ENCODE results near the gene FKBP5.

DNA sequence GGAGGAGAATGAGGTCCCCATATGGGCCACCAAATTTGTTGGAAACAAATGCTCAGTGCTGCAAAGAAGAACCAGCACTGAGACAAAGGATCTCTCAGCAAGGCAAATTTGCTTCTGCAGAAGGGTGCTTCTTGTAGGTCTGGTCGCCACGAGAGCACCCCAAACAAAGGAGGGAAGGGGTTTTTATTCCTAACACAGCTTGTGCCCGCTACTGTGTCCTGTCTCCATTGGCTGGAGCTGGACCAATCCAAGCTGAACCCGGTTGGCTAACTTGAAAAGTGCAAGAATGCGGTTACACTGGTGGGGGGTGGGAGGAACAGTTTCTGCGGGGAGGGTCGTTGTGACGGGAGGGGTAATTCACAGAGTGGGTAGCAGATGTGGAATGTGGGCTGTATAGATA lies 121.9 kb downstream of the FKBP5 start:
- TF ChIP-seq POLR2A (IDR thresholded peaks at IDR 0.05) (no peak), CTCF (IDR thresholded peaks at IDR 0.05) (no peak), EP300 (IDR thresholded peaks at IDR 0.05) (no peak)

All from tibial nerve (tissue), 4 donors.